ENCODE data around the gene NKAIN2.

Gene NKAIN2

DNA sequence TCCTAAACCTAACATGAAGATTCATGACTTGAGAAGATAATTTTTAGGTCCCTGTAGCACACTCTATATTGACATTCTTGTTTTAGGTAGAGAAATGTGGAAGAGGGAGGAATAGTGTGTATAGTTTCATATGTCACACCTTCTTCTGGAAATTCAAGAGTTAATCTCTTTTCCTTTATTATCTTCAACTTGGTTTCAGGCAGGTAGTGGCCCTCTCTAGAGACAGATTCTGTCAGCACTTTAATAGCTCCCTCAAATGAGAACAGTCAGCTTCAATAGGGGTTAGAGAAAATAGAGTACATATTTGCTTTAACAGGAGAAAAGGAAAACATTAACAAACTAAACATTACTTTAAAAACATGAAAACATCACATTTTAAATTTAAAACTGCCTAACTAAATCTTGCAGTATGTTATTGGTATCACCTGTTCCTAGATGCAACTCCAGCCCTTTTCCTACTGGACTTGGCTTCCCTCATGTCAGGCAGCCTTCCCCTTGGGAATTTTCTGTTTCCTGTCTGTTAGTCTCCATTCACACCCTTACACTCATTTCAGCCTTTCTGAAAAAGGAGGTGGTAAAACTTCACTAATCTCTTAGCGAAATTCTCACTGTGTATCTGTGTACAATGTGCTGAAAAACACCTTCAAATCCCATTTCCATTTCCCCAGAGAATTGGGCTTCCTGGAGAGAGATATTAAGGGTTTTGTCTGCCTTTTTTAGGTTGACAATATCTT lies 966.3 kb downstream of the NKAIN2 start:
- no peak for DNase-seq (ENCODE audit: low spot score)

DNA sequence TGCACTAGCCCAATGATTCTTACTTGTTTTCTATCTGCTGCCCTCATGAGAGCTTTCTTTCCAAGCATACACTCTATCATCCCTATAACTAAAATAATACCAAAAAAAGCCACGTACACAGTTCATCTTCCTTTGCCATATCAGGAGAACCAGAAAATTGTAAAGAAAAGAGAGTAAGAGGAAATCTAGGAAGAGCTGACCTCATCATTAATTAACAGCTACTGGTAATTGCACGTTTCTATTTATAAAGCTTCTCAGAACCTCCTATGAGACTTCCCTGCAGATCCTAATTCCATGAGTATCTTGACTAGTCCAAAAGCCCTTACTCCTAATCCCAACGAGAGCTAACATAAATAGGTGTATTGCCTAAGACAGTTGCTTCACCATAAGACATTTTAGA lies 967.1 kb downstream of the NKAIN2 start:
- no peak for DNase-seq (ENCODE audit: low spot score)

DNA sequence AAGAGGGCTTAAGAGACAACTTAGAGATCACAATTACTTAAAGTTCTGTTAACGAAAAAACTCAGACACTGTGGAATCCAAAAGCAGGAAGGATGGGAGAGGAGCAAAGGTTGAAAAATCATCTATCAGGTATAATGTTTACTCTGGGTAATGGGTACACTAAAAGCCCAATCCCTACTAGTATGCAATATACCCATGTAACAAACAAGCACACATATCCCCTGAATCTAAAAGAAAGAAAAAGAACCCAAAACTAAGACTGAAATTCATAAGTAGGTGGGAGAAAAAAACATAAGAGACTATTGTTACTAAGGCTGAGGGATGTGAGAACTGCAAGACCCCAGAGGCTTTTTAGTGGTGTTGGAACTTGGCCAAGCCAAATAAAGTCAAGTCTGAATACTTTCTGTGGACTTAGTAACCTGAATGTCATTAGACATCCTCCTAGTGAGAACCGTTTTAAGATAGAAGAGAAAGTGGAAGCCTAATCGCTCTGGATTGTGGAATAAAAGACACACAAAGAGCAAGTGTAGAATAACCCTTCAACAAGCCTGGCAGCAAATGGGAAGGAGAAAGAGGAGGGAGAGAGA lies 969.2 kb downstream of the NKAIN2 start:
- no peak for DNase-seq (ENCODE audit: low spot score)

DNA sequence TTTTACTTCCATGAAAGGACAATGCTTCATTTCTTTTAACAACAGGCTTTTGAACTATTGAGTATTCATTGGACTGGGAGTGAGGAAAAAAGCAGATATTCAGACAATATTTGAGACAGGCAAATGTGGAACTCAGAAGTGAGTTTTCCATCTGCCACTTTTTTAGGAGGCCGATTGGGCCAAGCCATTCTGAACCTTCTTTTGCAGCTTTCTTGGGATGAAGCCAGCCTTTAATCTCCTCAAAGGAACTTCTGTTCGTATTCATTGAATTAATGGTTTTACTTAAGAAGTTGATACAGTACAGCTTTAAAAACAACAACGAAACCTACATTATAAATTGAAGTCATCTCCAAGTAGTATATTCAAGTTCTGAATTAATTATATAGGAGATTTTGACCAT lies 971.5 kb downstream of the NKAIN2 start:
- DNase-seq (ENCODE audit: low spot score): no peak

DNA sequence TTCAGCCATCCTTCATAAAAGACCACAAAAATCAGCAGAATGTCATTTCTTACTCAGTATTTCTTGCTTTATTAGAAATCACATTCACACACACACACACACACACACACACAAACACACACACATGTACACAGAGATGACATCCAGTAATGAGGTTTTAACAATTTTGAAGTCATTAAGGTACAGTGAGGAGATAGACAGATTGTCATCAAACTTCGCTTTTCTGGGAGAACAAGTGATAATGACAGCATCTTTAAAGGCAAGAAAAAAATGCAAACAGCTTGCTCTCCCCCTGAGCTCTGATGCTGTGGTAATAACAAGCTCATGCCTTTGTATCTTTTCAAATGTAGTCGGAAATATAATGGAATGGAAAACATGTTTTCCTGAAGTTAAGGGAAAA lies 974.2 kb downstream of the NKAIN2 start:
- DNase-seq (ENCODE audit: low spot score): no peak

DNA sequence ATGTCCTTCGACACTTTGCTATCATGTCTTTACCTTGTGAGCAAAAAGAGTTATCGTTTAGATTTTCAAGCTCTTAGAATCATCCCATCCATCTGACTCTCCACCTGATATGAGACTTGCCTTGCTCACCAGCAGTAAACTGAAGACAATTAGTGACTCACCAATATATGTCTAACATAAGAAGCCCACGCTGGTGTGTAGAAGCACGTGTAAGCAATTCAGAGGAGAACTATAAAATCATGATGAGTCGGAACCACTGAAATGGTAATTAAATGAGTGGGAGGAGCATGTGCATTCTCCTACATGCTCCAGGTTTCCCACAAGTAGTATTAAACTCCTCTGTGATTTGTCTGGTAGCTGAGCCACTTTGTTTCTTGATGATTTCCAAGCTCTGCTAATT lies 977.0 kb downstream of the NKAIN2 start:
- no peak for DNase-seq (ENCODE audit: low spot score)

DNA sequence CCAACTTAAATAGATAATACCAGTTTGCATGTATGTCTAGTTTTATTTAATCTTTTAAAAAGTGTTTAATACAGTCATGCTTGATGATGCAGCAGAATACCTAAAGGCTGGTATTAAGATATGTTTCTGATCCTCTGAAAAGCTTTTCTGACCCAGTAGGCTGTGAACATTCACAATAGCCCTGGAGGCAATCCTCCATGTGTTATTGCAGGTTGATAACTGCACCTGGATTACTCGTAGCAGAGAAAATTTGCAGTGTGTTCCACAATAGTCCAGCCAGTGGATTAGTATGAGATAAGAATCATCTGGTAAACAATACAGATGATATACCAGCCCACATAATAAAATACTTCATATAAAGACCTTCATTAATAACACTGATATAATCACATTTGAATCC lies 979.7 kb downstream of the NKAIN2 start:
- DNase-seq (ENCODE audit: low spot score): no peak

DNA sequence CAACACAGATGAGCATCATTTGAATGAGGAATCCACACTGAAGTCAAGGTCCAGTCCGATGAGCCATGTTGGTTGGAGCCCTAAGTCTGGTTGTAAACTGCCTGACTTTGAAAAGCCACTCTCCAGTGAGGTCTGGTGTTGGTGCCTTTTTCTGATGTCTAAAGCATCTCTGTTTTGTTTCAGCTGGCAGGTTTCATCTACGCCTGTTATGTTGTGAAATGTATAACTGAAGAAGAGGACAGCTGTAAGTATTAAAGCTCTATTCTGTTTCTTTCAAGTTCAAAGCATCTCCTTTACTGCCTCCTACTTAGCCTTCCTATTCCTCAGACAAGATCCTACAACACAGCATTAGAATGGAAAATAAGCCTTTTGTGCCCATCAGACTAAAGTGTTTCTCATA lies 987.5 kb downstream of the NKAIN2 start:
- DNase-seq (ENCODE audit: low spot score): no peak

DNA sequence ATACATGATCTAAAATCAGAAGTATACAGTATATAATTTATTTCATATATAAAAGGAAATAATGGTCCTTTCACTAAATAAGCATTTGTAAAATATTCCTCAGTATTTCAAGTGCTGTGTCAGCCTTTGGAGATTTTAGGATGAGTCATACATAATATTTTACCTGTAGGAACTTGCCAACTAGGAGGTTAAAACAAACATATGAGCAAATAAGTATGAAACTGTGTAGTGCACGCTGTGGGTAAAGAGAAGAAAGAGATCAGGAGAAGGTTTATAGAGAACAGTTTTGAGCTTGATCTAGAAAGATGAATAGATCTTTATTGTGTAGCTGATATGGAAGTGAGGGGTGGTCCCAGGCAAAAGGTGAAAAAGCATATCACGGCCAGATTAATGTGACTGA lies 988.7 kb downstream of the NKAIN2 start:
- DNase-seq (ENCODE audit: low spot score): no peak

DNA sequence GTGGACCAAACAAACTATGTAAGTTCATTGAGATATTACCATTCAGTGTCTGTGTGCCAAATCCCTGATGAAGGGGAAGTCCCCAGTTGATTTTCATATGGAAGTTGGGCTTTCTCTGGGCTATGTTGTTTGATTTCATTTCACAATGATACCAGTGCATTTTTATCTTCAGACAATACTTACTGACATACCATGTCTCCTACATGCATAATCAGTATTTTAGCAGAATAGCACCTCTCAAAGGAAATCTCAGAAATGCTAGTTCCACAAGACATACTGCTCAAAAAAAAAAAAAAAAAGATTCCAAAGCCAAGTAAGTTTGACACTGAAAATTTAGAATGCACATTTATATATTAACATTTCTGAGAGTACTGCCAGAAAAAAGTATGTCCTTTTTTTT lies 989.7 kb downstream of the NKAIN2 start:
- DNase-seq (ENCODE audit: low spot score): no peak

DNA sequence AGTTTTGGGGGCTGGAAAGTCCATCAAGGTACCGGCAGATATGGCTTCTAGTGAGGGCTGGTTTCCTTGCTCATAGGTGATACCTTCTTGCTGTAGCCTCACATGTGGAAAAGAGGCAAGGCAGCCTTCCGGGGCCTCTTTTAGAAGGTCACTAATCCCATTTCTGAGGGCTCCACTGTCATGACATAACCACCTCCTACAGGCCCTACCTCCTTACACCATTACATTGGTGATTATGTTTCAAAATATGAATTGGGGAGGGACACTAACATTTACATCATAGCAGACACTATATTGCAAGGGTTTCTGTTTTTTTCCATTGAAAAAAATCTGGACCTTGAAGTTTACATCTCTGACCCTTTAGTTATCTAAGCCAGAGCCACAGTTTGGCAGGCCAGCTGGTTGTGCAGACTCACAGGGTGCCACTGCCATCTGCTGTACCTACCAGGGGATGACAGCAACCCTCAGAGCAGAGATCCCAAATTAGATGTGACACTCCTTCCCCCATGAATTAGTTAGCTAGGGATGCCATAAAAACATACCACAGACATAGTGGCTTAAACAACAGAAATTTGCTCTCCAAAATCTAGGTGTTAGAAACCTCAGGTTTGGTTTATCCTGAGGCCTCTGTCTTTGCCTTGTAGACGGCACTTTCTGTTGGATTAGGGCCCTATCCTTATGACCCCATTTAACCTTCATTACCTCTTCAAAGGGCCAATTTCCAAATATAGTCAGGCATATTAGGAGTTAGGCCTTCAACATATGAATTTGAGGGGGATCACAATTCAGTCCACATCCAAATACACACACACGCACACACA lies 992.2 kb downstream of the NKAIN2 start:
- DNase-seq (ENCODE audit: low spot score): no peak

DNA sequence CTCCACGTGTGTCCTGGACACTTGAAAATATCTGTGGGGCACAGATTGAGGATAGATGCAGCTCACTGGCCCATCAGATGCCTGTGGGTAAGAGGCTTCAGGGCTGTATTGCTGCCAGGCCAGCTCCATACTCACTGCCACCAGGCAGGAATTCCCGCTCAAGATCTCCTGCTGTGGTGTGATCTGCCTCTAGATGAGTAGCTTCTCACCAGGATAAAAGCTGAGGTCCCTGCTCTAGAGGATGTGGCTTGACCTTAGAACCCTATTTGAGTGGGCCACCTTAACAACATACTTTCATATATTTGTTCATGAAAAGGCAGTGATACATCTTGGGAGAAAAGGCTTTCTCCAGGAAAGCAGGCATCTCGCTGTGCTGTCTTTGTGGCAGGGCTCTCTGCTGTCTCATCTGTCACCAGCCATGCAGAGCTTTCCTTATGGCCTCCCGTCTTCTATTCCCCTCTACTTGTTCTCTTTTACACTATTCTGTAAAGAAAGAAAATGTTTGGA lies 992.9 kb downstream of the NKAIN2 start:
- DNase-seq (ENCODE audit: low spot score): no peak

DNA sequence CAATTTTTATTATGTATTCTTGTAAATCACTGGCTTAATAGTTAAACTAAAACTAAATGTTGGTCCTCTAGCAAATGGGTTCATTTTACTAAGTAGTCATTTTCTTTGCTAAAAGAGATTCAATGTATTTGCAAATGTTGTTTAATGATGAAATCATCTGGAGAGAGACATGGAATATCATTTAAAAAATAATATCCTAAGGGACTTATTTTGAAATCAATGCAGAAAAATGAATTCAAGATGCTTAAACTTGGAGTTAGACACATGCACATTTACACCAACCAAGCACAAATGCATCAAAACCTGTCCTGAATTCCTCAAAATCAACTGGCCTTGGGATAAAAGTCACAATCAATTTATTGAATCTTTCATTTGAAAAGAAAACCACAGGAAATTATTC lies 993.6 kb downstream of the NKAIN2 start:
- no peak for DNase-seq (ENCODE audit: low spot score)

DNA sequence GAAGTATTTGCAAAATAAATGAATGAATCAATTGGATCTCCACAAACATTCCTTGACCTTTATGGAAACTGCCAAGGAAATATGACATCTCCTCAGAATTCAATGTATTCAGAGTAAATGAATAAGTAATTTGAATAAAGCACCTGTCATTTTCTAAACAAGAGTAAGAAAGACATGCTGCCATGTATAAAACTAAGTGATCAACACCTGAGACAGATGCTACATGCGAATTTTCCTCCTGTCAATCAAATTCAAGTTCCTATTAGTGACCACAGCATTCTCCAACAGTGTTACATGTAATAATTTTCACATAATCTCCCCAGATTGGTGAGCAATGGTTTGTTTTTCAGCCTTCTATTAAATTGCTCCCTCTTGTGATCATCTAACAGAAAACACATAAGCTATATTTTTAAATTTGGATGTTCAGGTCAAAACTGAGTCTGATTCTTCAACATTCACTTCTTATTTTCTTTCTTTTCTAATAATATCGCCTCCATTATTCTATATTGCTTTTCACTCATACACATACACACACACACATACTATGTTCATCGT lies 995.4 kb downstream of the NKAIN2 start:
- DNase-seq (ENCODE audit: low spot score): no peak

DNA sequence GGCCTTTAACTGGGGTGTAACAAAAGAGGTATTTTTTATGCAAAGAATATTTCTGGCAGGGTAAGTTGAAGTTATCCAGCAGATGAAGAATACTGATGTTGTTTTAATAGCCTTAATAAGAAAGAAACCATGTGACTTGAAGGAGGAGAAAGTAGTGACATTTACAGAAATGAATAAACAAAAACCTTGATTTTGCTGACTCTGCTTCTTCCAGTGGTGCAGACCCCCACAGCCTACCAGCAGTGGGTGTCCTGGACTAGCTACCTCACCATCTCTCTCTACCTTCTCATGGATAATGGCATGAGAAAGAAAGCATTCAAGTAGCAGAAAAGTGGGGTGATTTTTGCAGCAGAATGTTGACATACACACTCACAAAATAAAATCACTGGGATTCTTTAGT lies 996.0 kb downstream of the NKAIN2 start:
- no peak for DNase-seq (ENCODE audit: low spot score)

DNA sequence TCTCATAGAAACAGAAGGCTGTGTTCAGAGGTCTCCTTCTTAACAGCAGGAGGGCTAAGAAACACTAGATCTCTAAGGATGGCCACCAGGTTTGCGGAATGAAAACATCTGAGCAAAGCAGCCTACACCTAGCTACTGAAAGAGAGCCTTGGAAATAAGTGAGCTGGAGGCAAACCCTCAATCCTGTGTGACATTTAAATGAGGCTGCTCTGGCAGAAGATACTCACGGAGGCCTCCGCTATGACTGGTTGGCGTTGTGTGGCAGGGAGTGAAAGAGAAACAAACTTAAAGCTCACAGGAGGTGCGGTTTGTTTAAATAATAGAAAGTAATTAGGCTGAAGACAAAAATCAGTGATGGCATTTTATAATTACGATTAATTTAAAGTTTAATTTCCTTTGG lies 996.6 kb downstream of the NKAIN2 start:
- no peak for DNase-seq (ENCODE audit: low spot score)

DNA sequence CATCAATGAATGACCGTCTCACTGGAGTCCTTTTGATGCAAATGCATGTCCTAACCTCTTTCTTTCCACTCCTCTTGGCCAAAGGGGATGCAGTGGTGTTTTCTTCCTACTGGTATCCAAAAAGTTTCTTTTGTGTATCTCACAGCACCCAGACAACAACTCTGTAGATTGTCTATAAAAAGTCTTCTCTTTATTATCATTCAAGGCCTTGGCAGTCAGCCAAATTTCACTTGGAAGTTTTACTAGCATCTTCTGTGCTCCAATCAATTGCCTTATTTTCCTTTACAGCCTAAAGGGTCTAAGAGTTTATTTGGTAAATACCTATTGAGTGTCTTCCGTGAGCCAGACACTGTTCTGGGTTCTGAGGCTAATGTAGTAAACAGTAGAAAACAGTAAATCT lies 1008.4 kb downstream of the NKAIN2 start:
- DNase-seq (ENCODE audit: low spot score): no peak

DNA sequence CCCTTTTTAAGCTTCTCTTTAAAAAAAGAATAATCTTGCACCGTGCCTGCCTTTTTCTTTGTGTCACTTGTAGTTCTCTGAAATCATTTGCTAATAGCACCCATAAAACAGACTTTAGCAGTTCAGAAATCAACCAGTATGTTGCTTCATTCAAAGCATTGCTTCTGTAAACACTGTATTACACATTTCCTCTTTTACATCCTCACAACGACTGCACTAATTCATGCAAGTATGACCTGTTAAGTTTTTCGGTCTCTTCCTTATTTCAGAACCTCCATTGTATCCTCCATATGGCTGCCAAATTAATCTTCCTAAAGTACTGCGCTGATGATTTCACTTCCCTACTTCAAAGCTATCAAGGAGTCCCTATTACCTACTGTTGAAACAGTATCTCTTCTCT lies 1015.7 kb downstream of the NKAIN2 start:
- DNase-seq (ENCODE audit: low spot score): no peak

DNA sequence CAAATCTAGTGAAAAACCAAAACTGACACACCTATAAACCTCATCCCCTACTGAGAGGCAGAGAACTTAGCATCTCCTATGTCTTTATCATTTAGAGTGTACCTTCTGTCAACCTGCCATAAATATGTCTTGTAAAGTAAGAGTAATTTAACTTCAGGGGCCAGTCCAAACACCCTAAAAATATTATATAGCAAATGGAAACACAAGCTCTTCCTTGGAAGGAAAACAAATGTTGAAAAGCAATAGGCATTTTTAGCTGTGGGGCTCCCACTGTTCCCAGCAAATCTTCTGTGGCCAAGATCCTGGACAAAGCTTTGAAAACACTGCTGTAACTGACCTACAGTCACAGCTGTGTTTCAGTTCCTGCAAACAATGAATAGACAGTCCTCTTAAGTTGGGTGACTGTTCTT lies 1018.5 kb downstream of the NKAIN2 start:
- DNase-seq (ENCODE audit: low spot score): no peak

DNA sequence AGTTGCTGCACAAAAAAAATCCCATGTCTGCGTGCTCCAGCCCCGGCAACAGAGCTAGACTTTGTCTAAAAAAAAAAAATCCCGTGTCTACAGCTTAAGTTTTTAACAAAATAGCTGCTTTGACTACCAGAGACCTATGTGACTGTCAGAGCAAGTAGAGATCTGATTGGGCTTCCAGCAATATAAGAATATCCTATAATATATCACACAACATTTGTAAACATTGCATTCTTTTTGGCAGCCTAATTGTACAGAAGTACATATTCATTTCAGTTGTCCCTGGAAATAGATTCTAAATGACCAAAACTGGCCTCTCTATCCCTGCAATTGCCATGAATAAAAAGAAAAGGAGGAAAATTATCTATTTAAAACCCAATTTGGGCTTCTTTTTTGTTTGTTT lies 1019.1 kb downstream of the NKAIN2 start:
- no peak for DNase-seq (ENCODE audit: low spot score)

DNA sequence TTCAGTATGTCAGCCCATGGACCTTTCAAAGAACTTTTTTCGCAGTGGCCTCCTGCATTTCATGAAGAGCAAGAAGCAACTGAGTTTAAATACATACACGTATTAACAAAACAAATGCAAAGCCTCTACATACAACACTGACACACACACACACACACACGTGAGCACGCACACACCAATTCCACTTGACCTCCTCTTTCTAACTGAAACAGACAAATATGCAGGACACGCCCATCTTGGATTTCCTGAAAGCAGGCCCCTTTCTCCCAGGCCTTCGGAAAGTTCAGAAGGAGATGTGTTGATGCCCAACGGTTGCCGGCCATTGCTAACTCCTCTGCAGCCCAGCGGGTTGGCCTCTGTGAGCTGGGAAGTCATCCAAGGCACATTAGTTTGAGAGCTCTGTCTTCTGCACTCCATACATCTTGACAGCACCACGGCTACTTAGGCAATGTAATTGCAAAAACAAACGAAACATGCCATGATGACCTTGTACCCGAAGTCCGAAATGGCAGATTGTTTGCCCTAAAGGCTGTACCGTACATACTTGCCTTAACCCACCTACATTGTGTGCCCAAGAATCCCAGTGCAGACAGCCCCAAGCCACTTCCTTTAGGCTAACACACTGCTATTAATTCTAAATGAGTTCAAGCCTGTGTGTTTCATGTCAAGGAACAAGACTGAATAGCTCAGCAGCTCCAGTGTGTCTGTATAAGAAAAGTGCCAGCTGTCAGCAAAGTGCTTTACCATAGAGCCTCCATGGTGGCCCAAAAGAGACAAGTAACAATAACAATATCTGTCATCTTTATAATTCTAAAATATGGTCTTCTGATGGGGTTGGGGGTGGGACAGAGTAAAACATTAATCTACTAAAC lies 1019.8 kb downstream of the NKAIN2 start:
- DNase-seq (ENCODE audit: low spot score): no peak

DNA sequence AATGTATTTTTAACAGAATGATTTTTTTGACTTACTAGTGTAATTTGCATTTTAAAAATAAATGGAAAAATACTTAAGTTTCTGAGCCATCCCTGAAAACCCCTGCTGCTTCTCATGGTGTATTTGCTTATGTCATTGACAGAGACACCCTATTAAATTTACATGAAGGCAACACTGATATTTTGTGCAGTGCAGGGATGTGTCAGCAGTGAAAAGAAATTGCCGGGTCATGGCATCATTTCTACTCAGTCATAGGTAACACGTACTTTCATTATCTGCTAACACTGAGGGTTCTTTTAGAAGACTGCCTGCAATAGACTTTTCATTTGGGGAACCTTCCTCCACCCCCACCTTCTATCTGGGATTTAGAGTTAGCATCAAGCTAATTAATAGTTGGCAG lies 1021.9 kb downstream of the NKAIN2 start:
- no peak for DNase-seq (ENCODE audit: low spot score)

Data from AG08396 (cell line).